ENCODE results near the gene CLDN25.

- no peak for TF ChIP-seq CTCF (IDR thresholded peaks at IDR 0.05)
- no peak for TF ChIP-seq EP300 (IDR thresholded peaks at IDR 0.05; ENCODE audit: low read depth)
- TF ChIP-seq POLR2A (IDR thresholded peaks at IDR 0.05) = no peak
- TF ChIP-seq POLR2AphosphoS5 (IDR thresholded peaks at IDR 0.05) = no peak
These were observed 47.9 kb downstream of the CLDN25 start for GRCh38 chr11:113827477-113827876.

Measured in transverse colon (tissue), 4 donors.